ENCODE measurements around the gene KIRREL3. TPM values are rescaled to one million over a fixed set of nuclear protein-coding genes. Genes with fewer than 3 reads are reported as not detected.

Gene KIRREL3
- total and polyA plus RNA-seq, 2 experiments from 2014 or later, result 16.1 to 35.6 TPM

DNA sequence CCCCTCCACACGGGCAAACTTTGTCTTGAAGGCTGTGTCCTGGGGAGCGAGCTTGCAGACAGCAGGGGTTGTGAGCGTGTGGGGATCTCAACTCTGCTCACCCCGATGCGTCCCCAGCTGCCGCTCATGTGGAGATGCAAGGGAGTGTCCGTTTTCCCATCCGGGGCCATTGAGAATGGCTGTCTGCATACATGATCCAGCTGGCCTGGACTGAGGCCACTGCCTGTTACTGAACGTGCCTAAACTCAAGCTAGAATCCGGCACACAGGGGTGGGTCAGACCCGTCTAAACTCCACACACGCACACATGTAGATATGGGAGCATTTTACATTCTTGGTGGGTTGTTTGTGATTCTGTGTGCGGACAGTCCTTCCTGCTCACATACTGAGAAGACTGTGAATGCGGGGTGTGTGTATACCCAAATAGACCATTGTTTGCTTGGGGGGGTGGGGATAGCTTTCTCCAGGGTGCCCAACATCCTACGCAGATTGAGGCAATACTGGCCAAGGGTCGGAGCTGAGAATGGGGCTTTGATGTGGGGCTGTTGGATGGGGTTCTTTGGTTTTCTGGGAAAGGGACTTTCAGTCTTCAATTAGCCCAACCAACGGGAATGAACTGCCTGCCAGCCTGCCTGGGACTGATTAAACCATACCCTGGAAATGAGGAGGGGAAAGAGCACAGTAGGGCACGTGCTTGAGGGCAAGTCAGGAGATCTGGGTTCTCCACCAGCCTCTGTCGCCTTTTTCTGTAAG lies 584.7 kb downstream of the KIRREL3 start:
- TF ChIP-seq EZH2phosphoT487 (IDR thresholded peaks at IDR 0.05; ENCODE audit: insufficient read depth, low read depth), result no peak
- TF ChIP-seq EZH2 (IDR thresholded peaks at IDR 0.05; ENCODE audit: insufficient read depth, poor library complexity, severe bottlenecking), result no peak
- Histone ChIP-seq H3K9ac (peak overlapping the region; percentile 81), H3K79me2 (ENCODE audit: insufficient read depth) (0 out of 2 replicates have a peak, but pooled peaks cover 4% of the 10 kb centered on the region), H3K4me1 (ENCODE audit: insufficient read depth) (peaks cover 19% of the 10 kb centered on the region), H3F3A (ENCODE audit: insufficient read depth) (0 out of 2 replicates have a peak, but pooled peaks cover 5% of the 10 kb centered on the region), H3K27me3 (replicated peaks; ENCODE audit: insufficient read depth) (no peaks in the 10 kb centered on the region), H3K4me2 (ENCODE audit: unreplicated experiment) (peak overlapping the region; percentile 77), H3K4me3 (peak overlapping the region; percentile 66), H3K9me3 (ENCODE audit: low read depth) (no peaks in the 10 kb centered on the region), H2AFZ (peak overlapping the region; percentile 80), H3K36me3 (ENCODE audit: low read depth) (no peaks in the 10 kb centered on the region; the same call in 1 of the 2 replicates), H4K20me1 (ENCODE audit: insufficient read depth) (no peaks in the 10 kb centered on the region), H3K27ac (0 out of 2 replicates have a peak overlapping the region, but pooled peaks have one; percentile 18), H3K9me2 (ENCODE audit: insufficient read depth) (no peaks in the 10 kb centered on the region)
- DNase-seq, result no peak
- WGBS, 2 experiments (ENCODE audit: low coverage in 1 of 2, low lambda C conversion rate in 2 of 2, missing lambda C conversion rate in 2 of 2), result 42 to 43% methylated on average over 19 of the region's 19 CpGs
- in situ Hi-C loops (cut with MboI), result no loop called here

DNA sequence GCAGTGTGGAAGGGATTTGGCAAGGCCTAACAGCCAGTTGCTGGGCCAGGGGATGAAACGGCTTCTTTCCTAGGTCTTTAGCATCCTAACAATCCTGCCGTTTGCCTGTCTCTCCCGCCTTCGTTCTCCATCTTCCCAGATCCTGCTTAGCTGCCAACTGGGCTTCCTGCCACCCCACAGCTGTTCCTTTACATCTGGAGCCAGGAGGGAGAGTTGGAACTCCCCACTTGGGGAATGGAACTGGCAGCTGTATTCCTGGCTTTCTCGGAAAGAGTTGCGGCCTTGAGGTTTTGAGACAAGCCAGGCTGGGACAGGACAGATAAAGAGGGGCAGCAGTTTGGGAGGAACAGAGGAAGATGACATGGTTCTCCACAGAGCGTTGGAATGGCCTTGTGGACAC lies 585.4 kb downstream of the KIRREL3 start:
- in situ Hi-C loops (cut with MboI), result no loop called here
- H3K9me2 ChIP-seq (ENCODE audit: insufficient read depth), result no peaks in the 10 kb centered on the region
- 47 to 49% methylated on average over 7 of the region's 7 CpGs for WGBS, 2 experiments (ENCODE audit: low coverage in 1 of 2, low lambda C conversion rate in 2 of 2, missing lambda C conversion rate in 2 of 2)
- H4K20me1 ChIP-seq (ENCODE audit: insufficient read depth), result no peaks in the 10 kb centered on the region
- H2AFZ ChIP-seq, result no peak overlapping the region
- H3K27ac ChIP-seq, result no peak overlapping the region
- TF ChIP-seq EZH2phosphoT487 (IDR thresholded peaks at IDR 0.05; ENCODE audit: insufficient read depth, low read depth), result no peak
- no peak for TF ChIP-seq EZH2 (IDR thresholded peaks at IDR 0.05; ENCODE audit: insufficient read depth, poor library complexity, severe bottlenecking)
- no peaks in the 10 kb centered on the region; the same call in 1 of the 2 replicates for H3K36me3 ChIP-seq (ENCODE audit: low read depth)
- peak; percentile 48 for DNase-seq
- no peak overlapping the region for H3K9ac ChIP-seq
- no peaks in the 10 kb centered on the region for H3K27me3 ChIP-seq (replicated peaks; ENCODE audit: insufficient read depth)
- no peak overlapping the region for H3K4me3 ChIP-seq
- H3K4me2 ChIP-seq (ENCODE audit: unreplicated experiment), result no peak overlapping the region
- H3K79me2 ChIP-seq (ENCODE audit: insufficient read depth), result 0 out of 2 replicates have a peak, but pooled peaks cover 4% of the 10 kb centered on the region
- no peaks in the 10 kb centered on the region for H3K9me3 ChIP-seq (ENCODE audit: low read depth)
- peaks cover 12% of the 10 kb centered on the region for H3F3A ChIP-seq (ENCODE audit: insufficient read depth)
- H3K4me1 ChIP-seq (ENCODE audit: insufficient read depth), result peaks cover 24% of the 10 kb centered on the region

DNA sequence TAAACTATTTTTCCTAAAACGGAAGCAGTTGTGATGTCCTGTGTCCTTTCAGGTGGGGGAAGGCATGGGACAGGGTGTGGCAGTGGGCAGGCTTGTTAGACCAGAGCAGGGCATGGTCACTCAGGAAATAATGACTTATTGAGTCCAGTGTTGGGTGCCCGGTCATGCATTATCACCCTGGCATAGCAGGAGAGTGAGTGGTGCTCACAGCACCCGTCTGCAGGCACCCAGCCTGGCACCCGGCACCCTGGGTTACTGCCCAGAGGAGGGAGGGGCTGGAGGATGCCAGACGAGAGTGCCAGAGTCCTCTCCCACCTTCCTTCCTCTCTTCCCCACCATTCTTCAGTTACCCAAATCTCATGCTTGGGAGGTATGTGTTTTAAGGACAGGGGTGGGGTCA lies 586.0 kb downstream of the KIRREL3 start:
- H2AFZ ChIP-seq, result no peak overlapping the region

DNA sequence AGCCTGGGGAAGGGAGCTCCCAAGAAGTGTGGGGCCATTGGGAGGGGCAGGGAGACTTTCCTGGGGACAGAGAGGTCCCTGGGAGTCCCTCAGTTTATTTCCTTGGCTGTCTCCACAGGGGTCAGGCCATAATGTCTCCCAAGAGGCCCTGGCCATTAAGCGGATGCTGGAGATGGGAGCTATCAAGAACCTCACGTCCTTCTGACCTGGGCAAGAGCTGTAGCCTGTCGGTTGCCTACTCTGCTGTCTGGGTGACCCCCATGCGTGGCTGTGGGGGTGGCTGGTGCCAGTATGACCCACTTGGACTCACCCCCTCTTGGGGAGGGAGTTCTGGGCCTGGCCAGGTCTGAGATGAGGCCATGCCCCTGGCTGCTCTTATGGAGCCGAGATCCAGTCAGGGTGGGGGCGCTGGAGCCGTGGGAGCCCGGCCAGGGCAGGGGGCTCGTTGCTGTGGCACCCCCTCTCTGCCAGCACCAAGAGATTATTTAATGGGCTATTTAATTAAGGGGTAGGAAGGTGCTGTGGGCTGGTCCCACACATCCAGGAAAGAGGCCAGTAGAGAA lies 586.6 kb downstream of the KIRREL3 start:
- DNase-seq, result no peak
- H3K27me3 ChIP-seq (replicated peaks; ENCODE audit: insufficient read depth), result no peaks in the 10 kb centered on the region
- peaks cover 8% of the 10 kb centered on the region for H3F3A ChIP-seq (ENCODE audit: insufficient read depth)
- H4K20me1 ChIP-seq (ENCODE audit: insufficient read depth), result no peaks in the 10 kb centered on the region
- no peak overlapping the region for H3K4me3 ChIP-seq
- H3K27ac ChIP-seq, result no peak overlapping the region
- in situ Hi-C loops (cut with MboI), result no loop called here
- no peaks in the 10 kb centered on the region for H3K9me2 ChIP-seq (ENCODE audit: insufficient read depth)
- no peaks in the 10 kb centered on the region; the same call in 1 of the 2 replicates for H3K36me3 ChIP-seq (ENCODE audit: low read depth)
- TF ChIP-seq EZH2 (IDR thresholded peaks at IDR 0.05; ENCODE audit: insufficient read depth, poor library complexity, severe bottlenecking) (no peak), EZH2phosphoT487 (IDR thresholded peaks at IDR 0.05; ENCODE audit: insufficient read depth, low read depth) (no peak)
- 69 to 70% methylated on average over 9 of the region's 9 CpGs for WGBS, 2 experiments (ENCODE audit: low coverage in 1 of 2, low lambda C conversion rate in 2 of 2, missing lambda C conversion rate in 2 of 2)
- H3K4me1 ChIP-seq (ENCODE audit: insufficient read depth), result peaks cover 24% of the 10 kb centered on the region
- H3K4me2 ChIP-seq (ENCODE audit: unreplicated experiment), result no peak overlapping the region
- H3K79me2 ChIP-seq (ENCODE audit: insufficient read depth), result 0 out of 2 replicates have a peak, but pooled peaks cover 4% of the 10 kb centered on the region
- H3K9ac ChIP-seq, result no peak overlapping the region
- H3K9me3 ChIP-seq (ENCODE audit: low read depth), result no peaks in the 10 kb centered on the region
- no peak overlapping the region for H2AFZ ChIP-seq

More for the DNA sequence above, 586.0 kb downstream of the KIRREL3 start:
- Histone ChIP-seq H3F3A (ENCODE audit: insufficient read depth) (peaks cover 9% of the 10 kb centered on the region), H3K36me3 (ENCODE audit: low read depth) (no peaks in the 10 kb centered on the region; the same call in 1 of the 2 replicates), H3K9me2 (ENCODE audit: insufficient read depth) (no peaks in the 10 kb centered on the region), H3K9ac (no peak overlapping the region), H3K79me2 (ENCODE audit: insufficient read depth) (0 out of 2 replicates have a peak, but pooled peaks cover 4% of the 10 kb centered on the region), H3K4me2 (ENCODE audit: unreplicated experiment) (no peak overlapping the region), H3K27me3 (replicated peaks; ENCODE audit: insufficient read depth) (no peaks in the 10 kb centered on the region), H3K27ac (no peak overlapping the region), H3K4me1 (ENCODE audit: insufficient read depth) (peaks cover 24% of the 10 kb centered on the region), H3K9me3 (ENCODE audit: low read depth) (no peaks in the 10 kb centered on the region), H4K20me1 (ENCODE audit: insufficient read depth) (no peaks in the 10 kb centered on the region), H3K4me3 (no peak overlapping the region)
- in situ Hi-C loops (cut with MboI), result no loop called here
- DNase-seq, result peak; percentile 8
- 52 to 56% methylated on average over 5 of the region's 5 CpGs for WGBS, 2 experiments (ENCODE audit: low coverage in 1 of 2, low lambda C conversion rate in 2 of 2, missing lambda C conversion rate in 2 of 2)
- TF ChIP-seq EZH2 (IDR thresholded peaks at IDR 0.05; ENCODE audit: insufficient read depth, poor library complexity, severe bottlenecking) (no peak), EZH2phosphoT487 (IDR thresholded peaks at IDR 0.05; ENCODE audit: insufficient read depth, low read depth) (no peak)
